ENCODE results near the gene NECTIN1. TPM values are rescaled to one million over a fixed set of nuclear protein-coding genes. Genes with fewer than 3 reads are reported as not detected.

Gene NECTIN1
- total RNA-seq, 2 experiments from 2014 or later = 5.8 to 14.3 TPM

DNA sequence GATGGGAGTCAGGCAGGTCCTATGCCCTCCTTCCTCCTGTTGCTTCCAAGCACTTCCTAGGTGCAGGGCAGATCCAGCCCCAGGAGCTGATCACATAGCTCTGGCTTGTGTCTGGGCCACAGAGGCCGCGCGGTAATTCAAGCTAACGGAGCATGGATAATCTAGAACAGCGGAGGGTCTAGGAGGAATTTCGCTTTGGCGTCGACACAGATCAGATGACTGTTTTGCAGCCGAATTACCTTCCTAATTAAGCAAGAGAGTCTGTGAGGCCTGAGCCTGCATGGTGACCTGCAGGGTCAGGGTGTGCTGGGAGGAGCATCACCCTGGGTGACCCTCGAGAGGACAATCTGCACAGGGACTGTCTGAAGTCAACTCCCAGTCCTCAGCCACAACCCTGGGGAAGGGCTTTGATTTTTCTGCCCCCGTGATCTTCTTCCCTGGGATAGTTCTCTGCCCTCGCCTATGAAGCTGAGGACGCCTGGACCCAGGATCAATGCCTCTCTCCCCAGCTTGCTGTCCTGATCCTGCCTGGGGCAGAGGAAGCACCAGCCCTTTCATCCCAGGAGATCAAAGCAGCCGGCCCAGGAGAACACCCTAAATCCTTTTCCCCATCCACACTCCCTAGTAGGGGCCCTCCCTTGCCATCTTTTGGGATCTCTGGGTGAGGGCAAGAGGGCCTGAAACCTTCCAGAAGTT, 11.0 kb downstream of the NECTIN1 start:
- Histone ChIP-seq H3K4me1 (ENCODE audit: insufficient read depth, low read length, poor library complexity, severe bottlenecking) (no peaks in the 10 kb centered on the region), H4K20me1 (ENCODE audit: insufficient read depth, low read length) (no peaks in the 10 kb centered on the region), H2AFZ (ENCODE audit: low read length) (no peak overlapping the region), H3K9me3 (ENCODE audit: low read length) (no peaks in the 10 kb centered on the region), H3K36me3 (ENCODE audit: insufficient read depth, low read length) (no peaks in the 10 kb centered on the region), H3K4me3 (ENCODE audit: low read depth, low read length, poor library complexity, severe bottlenecking) (no peak overlapping the region), H3K4me2 (ENCODE audit: low read length) (no peak overlapping the region), H3K9me2 (ENCODE audit: insufficient read depth, low read length) (no peaks in the 10 kb centered on the region), H3K27ac (ENCODE audit: low read depth, low read length, poor library complexity, severe bottlenecking) (no peak overlapping the region), H3K79me2 (ENCODE audit: insufficient read depth, low read depth, low read length) (no peaks in the 10 kb centered on the region)
- DNase-seq (ENCODE audit: low spot score) = no peak
- intact Hi-C loops (cut with micrococcal nuclease; ENCODE audit: unreplicated experiment) = no loop called here
- CTCF ChIA-PET (ENCODE audit: unreplicated experiment) = interaction anchor here (1.9 kb wide), 1 partner anchor 44 kb away, joined by 4 read pairs; no protein-coding TSS in a partner anchor
- TF ChIP-seq, protein P1, sequence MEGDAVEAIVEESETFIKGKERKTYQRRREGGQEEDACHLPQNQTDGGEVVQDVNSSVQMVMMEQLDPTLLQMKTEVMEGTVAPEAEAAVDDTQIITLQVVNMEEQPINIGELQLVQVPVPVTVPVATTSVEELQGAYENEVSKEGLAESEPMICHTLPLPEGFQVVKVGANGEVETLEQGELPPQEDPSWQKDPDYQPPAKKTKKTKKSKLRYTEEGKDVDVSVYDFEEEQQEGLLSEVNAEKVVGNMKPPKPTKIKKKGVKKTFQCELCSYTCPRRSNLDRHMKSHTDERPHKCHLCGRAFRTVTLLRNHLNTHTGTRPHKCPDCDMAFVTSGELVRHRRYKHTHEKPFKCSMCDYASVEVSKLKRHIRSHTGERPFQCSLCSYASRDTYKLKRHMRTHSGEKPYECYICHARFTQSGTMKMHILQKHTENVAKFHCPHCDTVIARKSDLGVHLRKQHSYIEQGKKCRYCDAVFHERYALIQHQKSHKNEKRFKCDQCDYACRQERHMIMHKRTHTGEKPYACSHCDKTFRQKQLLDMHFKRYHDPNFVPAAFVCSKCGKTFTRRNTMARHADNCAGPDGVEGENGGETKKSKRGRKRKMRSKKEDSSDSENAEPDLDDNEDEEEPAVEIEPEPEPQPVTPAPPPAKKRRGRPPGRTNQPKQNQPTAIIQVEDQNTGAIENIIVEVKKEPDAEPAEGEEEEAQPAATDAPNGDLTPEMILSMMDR (conservative IDR thresholded peaks at IDR 0.05; ENCODE audit: low read length) = no peak
- TF ChIP-seq EZH2phosphoT487 (IDR thresholded peaks at IDR 0.05; ENCODE audit: borderline replicate concordance, low read depth, low read length) = no peak
- POLR2A ChIA-PET = no interaction called here
- no TSS peak for BruUV-seq (replicated peaks)

DNA sequence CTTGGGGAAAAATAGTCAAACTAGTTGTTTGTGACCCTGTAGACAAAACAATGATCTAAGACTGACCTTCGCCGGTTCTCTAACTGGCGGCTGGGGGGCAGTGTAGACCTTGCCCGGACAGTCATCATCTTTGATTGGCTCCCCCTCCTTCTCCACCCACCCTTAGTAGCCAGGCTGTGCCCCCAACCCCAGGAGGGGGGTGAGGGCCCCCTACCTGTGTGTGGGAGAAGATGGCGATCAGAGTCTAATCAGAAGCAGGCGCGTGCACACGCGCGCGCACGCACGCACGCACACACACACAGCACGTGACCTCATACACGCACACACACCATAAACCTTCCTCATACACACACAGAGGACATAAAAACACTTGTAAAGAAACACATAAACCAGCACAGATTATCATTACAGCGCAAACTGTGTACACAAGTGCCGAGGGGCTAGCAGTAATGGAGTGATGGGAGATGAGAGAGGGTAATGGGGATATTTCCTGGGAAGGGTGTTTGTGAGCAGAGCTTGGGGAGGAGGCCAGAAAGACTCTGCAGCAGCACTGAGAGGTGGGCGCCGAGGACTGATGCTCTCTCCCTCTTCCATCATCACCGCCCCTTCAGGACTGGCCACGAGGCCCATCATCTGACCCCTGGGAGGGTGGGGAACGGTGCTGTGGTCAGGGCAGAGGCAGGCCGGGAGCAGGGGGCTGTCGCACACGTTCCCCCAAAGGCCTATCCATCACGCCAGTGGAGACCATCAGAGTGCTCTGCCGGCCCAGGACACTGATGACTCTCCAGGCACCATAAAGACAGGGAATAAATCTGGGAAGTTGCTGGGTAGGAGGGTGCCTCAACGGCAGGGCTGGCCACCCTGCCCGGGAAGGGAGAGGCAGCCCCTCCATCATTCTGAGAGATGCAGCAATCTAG, 12.2 kb downstream of the NECTIN1 start:
- no peaks in the 10 kb centered on the region for H3K9me2 ChIP-seq (ENCODE audit: insufficient read depth, low read length)
- no peaks in the 10 kb centered on the region for H4K20me1 ChIP-seq (ENCODE audit: insufficient read depth, low read length)
- no TSS peak for BruUV-seq (replicated peaks)
- no peak overlapping the region for H3K4me2 ChIP-seq (ENCODE audit: low read length)
- DNase-seq (ENCODE audit: low spot score) = no peak
- intact Hi-C loops (cut with micrococcal nuclease; ENCODE audit: unreplicated experiment) = no loop called here
- POLR2A ChIA-PET = no interaction called here
- H3K36me3 ChIP-seq (ENCODE audit: insufficient read depth, low read length) = no peaks in the 10 kb centered on the region
- no peak overlapping the region for H3K27ac ChIP-seq (ENCODE audit: low read depth, low read length, poor library complexity, severe bottlenecking)
- no peak overlapping the region for H2AFZ ChIP-seq (ENCODE audit: low read length)
- no peak overlapping the region for H3K4me3 ChIP-seq (ENCODE audit: low read depth, low read length, poor library complexity, severe bottlenecking)
- TF ChIP-seq, protein P1 (conservative IDR thresholded peaks at IDR 0.05; ENCODE audit: low read length) = peak; percentile 55
- TF ChIP-seq EZH2phosphoT487 (IDR thresholded peaks at IDR 0.05; ENCODE audit: borderline replicate concordance, low read depth, low read length) = no peak
- H3K4me1 ChIP-seq (ENCODE audit: insufficient read depth, low read length, poor library complexity, severe bottlenecking) = no peaks in the 10 kb centered on the region
- no peaks in the 10 kb centered on the region for H3K9me3 ChIP-seq (ENCODE audit: low read length)
- no peaks in the 10 kb centered on the region for H3K79me2 ChIP-seq (ENCODE audit: insufficient read depth, low read depth, low read length)
- CTCF ChIA-PET (ENCODE audit: unreplicated experiment) = no interaction called here

Measured in OCI-LY7 (cell line).